22Rv1 (cell line): ENCODE measurements around the gene SCFD2.

Source experiments
- H3K27ac ChIP-seq: fragments of 450-650 bp; 2 replicates; pipeline ENCODE4 v1.5.1; 2017
- ZFX ChIP-seq: fragments of 450-650 bp; IDR thresholded peaks from 2 replicates; pipeline ENCODE4 v1.6.1; 2017; ENCODE audit warnings: antibody characterized with exemption, borderline replicate concordance
- TF ChIP-seq, protein P1 (sequence below): fragments of 450-650 bp; IDR thresholded peaks from 2 replicates; pipeline ENCODE4 v1.5.1; 2017; ENCODE audit warnings: mild to moderate bottlenecking

Gene SCFD2

DNA sequence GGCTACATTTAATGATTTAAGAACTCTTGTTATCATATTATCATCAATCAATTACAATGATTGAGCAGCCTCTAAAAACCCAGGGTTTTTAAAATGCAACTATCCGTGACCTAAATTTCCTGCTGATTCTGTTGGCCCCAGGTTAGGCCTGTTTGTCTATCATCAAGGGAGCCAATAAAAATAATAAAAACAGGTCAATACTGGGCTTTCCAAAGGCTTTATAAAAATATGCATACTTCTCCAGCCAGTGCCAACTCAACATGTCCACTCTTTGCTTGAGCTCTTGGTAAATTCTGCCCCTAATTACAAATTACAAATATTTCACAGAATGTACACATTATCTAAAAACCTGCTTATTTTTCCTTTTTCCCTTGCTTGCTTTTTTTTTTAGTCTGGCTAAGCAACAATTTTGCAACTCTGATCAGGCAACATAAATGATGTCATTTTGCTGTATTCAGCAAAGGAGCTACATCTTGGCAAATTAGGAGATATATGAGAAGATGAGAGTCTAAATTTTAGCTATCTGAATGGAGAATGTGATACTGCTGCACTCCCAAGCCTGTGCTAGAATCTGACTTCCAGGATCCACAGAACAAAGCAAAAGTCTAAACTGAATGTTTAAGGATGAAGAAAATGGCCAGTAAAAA lies 204.0 kb downstream of the SCFD2 start:
- no peak overlapping the region for H3K27ac ChIP-seq
- TF ChIP-seq ZFX, result no peak
- TF ChIP-seq, protein P1, sequence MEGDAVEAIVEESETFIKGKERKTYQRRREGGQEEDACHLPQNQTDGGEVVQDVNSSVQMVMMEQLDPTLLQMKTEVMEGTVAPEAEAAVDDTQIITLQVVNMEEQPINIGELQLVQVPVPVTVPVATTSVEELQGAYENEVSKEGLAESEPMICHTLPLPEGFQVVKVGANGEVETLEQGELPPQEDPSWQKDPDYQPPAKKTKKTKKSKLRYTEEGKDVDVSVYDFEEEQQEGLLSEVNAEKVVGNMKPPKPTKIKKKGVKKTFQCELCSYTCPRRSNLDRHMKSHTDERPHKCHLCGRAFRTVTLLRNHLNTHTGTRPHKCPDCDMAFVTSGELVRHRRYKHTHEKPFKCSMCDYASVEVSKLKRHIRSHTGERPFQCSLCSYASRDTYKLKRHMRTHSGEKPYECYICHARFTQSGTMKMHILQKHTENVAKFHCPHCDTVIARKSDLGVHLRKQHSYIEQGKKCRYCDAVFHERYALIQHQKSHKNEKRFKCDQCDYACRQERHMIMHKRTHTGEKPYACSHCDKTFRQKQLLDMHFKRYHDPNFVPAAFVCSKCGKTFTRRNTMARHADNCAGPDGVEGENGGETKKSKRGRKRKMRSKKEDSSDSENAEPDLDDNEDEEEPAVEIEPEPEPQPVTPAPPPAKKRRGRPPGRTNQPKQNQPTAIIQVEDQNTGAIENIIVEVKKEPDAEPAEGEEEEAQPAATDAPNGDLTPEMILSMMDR, result no peak

GRCh38 chr4:53161051-53161786 lies 204.6 kb downstream of the SCFD2 start:
- TF ChIP-seq, protein P1, result no peak
- TF ChIP-seq ZFX, result no peak
- H3K27ac ChIP-seq, result no peak overlapping the region

- TF ChIP-seq ZFX, result no peak
- TF ChIP-seq, protein P1, result no peak
- no peak overlapping the region for H3K27ac ChIP-seq
Measured at GRCh38 chr4:53156896-53157295, 209.0 kb downstream of the SCFD2 start.

DNA sequence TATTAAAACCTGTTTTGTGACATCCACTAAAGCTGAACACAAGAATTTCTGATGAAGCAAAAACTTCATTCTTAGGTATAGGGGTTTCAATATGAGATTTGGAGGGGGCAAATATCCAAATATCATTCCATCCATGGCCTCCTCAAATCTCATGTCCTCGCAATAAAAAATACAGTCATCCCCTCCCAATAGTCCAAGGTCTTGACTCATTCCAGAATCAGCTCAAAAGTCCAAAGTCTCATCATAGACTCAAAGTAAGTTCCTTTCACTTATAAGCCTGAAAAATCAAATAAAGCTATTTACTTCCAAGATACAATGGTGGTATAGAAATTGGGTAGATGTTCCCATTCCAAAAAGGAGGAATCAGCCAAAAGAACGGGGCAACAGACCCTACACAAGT lies 213.4 kb downstream of the SCFD2 start:
- TF ChIP-seq ZFX, result no peak
- TF ChIP-seq, protein P1, result no peak
- no peak overlapping the region for H3K27ac ChIP-seq

- TF ChIP-seq, protein P1, result no peak
- no peak for TF ChIP-seq ZFX
Measured at GRCh38 chr4:53151489-53151788, 214.4 kb downstream of the SCFD2 start.

GRCh38 chr4:53150631-53151488 lies 215.0 kb downstream of the SCFD2 start:
- no peak for TF ChIP-seq ZFX
- TF ChIP-seq, protein P1, result no peak
- no peak overlapping the region for H3K27ac ChIP-seq

More at GRCh38 chr4:53151489-53151788, 214.4 kb downstream of the SCFD2 start:
- no peak overlapping the region for H3K27ac ChIP-seq

DNA sequence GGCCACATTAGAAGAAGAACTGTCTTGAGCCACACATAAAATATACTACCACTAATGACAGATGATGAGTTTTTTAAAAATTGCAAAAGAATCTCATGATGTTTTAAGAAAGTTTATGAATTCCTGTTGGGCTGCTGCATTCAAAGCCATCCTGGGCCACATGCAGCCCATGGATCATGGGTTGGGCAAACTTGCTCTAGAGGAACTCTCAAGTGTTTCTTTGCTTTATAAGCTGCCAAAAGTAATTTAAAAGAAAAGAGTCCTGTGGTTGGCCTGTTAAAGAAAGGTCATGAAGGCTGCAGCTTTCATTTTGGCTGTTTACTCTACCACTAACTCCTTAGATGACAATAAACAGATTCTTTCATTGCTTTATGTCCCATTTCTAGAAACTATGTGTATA lies 218.2 kb downstream of the SCFD2 start:
- TF ChIP-seq, protein P1, result no peak
- no peak overlapping the region for H3K27ac ChIP-seq
